Measurements from ENCODE around the gene UCN3. TPM values are rescaled to one million over a fixed set of nuclear protein-coding genes. Genes with fewer than 3 reads are reported as not detected.
"Not testable (repeated sequence)": the region's sequence is repeated elsewhere in the genome, so short reads cannot be mapped to it uniquely, and the experiment has no call there.

The UCN3 gene
- total and polyA plus RNA-seq, 2 experiments from 2014 or later, result not detected

DNA sequence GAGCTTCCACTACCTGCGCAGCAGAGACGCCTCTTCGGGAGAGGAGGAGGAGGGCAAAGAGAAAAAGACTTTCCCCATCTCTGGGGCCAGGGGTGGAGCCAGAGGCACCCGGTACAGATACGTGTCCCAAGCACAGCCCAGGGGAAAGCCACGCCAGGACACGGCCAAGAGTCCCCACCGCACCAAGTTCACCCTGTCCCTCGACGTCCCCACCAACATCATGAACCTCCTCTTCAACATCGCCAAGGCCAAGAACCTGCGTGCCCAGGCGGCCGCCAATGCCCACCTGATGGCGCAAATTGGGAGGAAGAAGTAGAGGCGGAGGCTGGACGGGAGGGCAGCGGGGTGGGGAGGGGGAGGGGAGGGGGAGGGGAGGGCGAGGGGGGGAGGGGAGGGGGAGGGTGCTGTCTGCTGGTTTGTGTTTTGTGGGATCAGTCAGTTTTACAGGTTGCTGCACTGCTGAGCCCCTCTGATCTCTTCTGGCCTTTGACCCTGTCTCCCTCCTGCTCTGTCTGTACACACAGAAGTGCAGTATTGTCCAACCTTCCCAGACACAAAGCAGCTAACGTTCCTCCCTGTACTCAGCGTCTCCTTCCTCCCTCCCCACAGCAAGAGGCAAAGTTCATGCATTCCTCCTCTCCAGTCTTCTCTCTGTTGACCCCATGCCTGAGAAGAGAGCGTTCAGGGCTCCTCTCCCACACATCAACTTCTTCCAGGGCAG lies 9.3 kb downstream of the UCN3 start:
- no peaks in the 10 kb centered on the region for H3K79me2 ChIP-seq (ENCODE audit: insufficient read depth)
- no peaks in the 10 kb centered on the region for H3K27me3 ChIP-seq (replicated peaks; ENCODE audit: insufficient read depth)
- H3K9me2 ChIP-seq (ENCODE audit: insufficient read depth), result no peaks in the 10 kb centered on the region
- H3K9ac ChIP-seq, result no peak overlapping the region
- no peak overlapping the region for H3K27ac ChIP-seq
- no peak overlapping the region for H3K4me3 ChIP-seq
- H2AFZ ChIP-seq, result no peak overlapping the region
- DNase-seq, result no peak
- TF ChIP-seq EZH2 (IDR thresholded peaks at IDR 0.05; ENCODE audit: insufficient read depth, poor library complexity, severe bottlenecking) (no peak), EZH2phosphoT487 (IDR thresholded peaks at IDR 0.05; ENCODE audit: insufficient read depth, low read depth) (no peak)
- no peaks in the 10 kb centered on the region for H3K36me3 ChIP-seq (ENCODE audit: low read depth)
- peaks cover 10% of the 10 kb centered on the region for H3F3A ChIP-seq (ENCODE audit: insufficient read depth)
- H3K4me2 ChIP-seq (ENCODE audit: unreplicated experiment), result no peak overlapping the region
- in situ Hi-C loops (cut with MboI), result no loop called here
- H3K4me1 ChIP-seq (ENCODE audit: insufficient read depth), result no peaks in the 10 kb centered on the region
- WGBS, 2 experiments (ENCODE audit: low coverage in 1 of 2, low lambda C conversion rate in 2 of 2, missing lambda C conversion rate in 2 of 2), result 64 to 69% methylated on average over 19 to 22 of the region's 22 CpGs
- no peaks in the 10 kb centered on the region for H3K9me3 ChIP-seq (ENCODE audit: low read depth)
- H4K20me1 ChIP-seq (ENCODE audit: insufficient read depth), result no peaks in the 10 kb centered on the region

DNA sequence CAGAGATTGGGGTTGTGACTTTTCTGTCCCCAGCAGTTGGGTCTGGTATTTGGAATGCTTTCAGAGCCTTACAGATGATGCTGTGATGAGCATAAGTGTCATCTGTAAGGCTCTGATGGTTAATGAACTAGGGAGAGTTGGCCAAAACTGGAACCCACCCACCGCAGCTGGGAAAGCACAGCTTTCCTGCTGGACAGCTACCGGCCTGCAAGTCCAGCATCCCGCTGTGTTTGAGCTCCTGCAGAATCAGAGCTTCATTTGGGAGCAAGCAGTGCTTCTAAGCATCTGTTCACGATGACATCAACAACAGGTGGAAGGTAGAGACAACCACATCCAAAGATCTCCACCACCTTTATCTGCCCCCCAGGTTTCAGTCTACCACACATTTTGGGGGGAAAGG lies 11.7 kb downstream of the UCN3 start:
- WGBS, 2 experiments (ENCODE audit: low coverage in 1 of 2, low lambda C conversion rate in 2 of 2, missing lambda C conversion rate in 2 of 2), result 63 to 65% methylated on average over 4 of the region's 4 CpGs
- H3K4me3 ChIP-seq, result no peak overlapping the region
- no peaks in the 10 kb centered on the region for H3F3A ChIP-seq (ENCODE audit: insufficient read depth)
- DNase-seq, result no peak
- in situ Hi-C loops (cut with MboI), result no loop called here
- H3K9ac ChIP-seq, result no peak overlapping the region
- no peaks in the 10 kb centered on the region for H3K79me2 ChIP-seq (ENCODE audit: insufficient read depth)
- H4K20me1 ChIP-seq (ENCODE audit: insufficient read depth), result no peaks in the 10 kb centered on the region
- no peaks in the 10 kb centered on the region for H3K36me3 ChIP-seq (ENCODE audit: low read depth)
- no peaks in the 10 kb centered on the region for H3K9me3 ChIP-seq (ENCODE audit: low read depth)
- TF ChIP-seq EZH2 (IDR thresholded peaks at IDR 0.05; ENCODE audit: insufficient read depth, poor library complexity, severe bottlenecking) (no peak), EZH2phosphoT487 (IDR thresholded peaks at IDR 0.05; ENCODE audit: insufficient read depth, low read depth) (no peak)
- H3K27ac ChIP-seq, result no peak overlapping the region
- H2AFZ ChIP-seq, result no peak overlapping the region
- H3K9me2 ChIP-seq (ENCODE audit: insufficient read depth), result no peaks in the 10 kb centered on the region
- H3K4me2 ChIP-seq (ENCODE audit: unreplicated experiment), result no peak overlapping the region
- H3K27me3 ChIP-seq (replicated peaks; ENCODE audit: insufficient read depth), result no peaks in the 10 kb centered on the region
- H3K4me1 ChIP-seq (ENCODE audit: insufficient read depth), result no peaks in the 10 kb centered on the region

DNA sequence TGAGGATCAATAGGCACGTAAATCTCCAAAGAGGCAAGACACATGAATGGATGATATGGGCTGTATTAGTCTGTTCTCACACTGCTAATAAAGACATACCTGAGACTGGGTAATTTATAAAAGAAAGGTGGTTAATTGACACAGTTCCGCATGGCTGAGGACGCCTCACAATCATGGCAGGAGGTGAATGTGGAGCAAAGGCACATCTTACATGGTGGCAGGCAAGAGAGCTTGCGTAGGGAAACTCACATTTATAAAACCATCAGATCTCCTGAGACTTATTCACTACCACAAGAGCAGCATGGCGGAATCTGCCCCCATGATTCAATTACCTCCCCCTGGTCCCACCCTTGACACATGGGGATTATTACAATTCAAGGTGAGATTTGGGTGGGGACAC lies 14.4 kb downstream of the UCN3 start:
- H3K4me1 ChIP-seq (ENCODE audit: insufficient read depth); H3K36me3 ChIP-seq (ENCODE audit: low read depth); H2AFZ ChIP-seq; H3K9ac ChIP-seq; in situ Hi-C loops (cut with MboI); DNase-seq; H3K9me3 ChIP-seq (ENCODE audit: low read depth); H3K9me2 ChIP-seq (ENCODE audit: insufficient read depth); H3F3A ChIP-seq (ENCODE audit: insufficient read depth); H3K79me2 ChIP-seq (ENCODE audit: insufficient read depth); H3K27me3 ChIP-seq (replicated peaks; ENCODE audit: insufficient read depth); H4K20me1 ChIP-seq (ENCODE audit: insufficient read depth); H3K27ac ChIP-seq; H3K4me2 ChIP-seq (ENCODE audit: unreplicated experiment); H3K4me3 ChIP-seq: not testable (repeated sequence)
- WGBS, 2 experiments (ENCODE audit: low coverage in 1 of 2, low lambda C conversion rate in 2 of 2, missing lambda C conversion rate in 2 of 2), result 80 to 89% methylated on average over 5 of the region's 5 CpGs

DNA sequence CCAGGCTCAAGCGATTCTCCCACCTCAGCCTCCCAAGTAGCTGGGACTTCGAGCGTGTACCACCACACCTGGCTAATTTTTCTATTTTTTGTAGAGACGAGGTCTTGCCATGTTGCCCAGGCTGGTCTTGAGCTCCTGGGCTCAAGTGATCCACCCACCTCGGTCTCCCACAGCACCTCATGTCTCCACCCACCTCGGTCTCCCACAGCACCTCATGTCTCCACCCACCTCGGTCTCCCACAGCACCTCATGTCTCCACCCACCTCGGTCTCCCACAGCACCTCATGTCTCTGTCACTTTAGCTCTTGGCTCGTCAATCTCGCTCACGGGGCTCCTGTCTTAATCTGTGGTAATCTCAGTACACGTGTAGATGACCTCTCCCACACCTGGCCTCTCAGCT lies 15.6 kb downstream of the UCN3 start:
- H3K9ac ChIP-seq; H3K4me1 ChIP-seq (ENCODE audit: insufficient read depth); H3F3A ChIP-seq (ENCODE audit: insufficient read depth); H3K9me2 ChIP-seq (ENCODE audit: insufficient read depth); H3K79me2 ChIP-seq (ENCODE audit: insufficient read depth); H3K27ac ChIP-seq; H3K36me3 ChIP-seq (ENCODE audit: low read depth); DNase-seq; H4K20me1 ChIP-seq (ENCODE audit: insufficient read depth); H3K27me3 ChIP-seq (replicated peaks; ENCODE audit: insufficient read depth); H3K4me2 ChIP-seq (ENCODE audit: unreplicated experiment); H2AFZ ChIP-seq; H3K4me3 ChIP-seq; in situ Hi-C loops (cut with MboI); H3K9me3 ChIP-seq (ENCODE audit: low read depth): not testable (repeated sequence)
- 71 to 74% methylated on average over 12 of the region's 12 CpGs for WGBS, 2 experiments (ENCODE audit: low coverage in 1 of 2, low lambda C conversion rate in 2 of 2, missing lambda C conversion rate in 2 of 2)

DNA sequence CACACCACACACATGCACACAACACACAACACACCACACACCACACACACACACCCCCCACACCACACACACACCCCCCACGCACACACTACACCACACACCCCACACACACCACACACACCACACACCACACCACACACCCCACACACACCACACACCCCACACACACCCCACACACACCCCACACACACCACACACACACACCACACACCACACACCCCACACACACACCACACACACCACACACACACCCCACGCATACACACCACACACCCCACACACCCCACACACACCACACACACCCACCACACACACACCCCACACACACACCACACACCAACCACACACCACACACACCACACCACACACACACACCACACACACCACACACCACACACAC lies 16.4 kb downstream of the UCN3 start:
- Histone ChIP-seq H3F3A (ENCODE audit: insufficient read depth) (no peaks in the 10 kb centered on the region), H2AFZ (no peak overlapping the region), H3K4me3 (no peak overlapping the region), H3K4me1 (ENCODE audit: insufficient read depth) (no peaks in the 10 kb centered on the region; the same call in 1 of the 2 replicates), H3K4me2 (ENCODE audit: unreplicated experiment) (no peak overlapping the region), H4K20me1 (ENCODE audit: insufficient read depth) (no peaks in the 10 kb centered on the region), H3K27ac (no peak overlapping the region), H3K9me2 (ENCODE audit: insufficient read depth) (no peaks in the 10 kb centered on the region), H3K27me3 (replicated peaks; ENCODE audit: insufficient read depth) (no peaks in the 10 kb centered on the region), H3K79me2 (ENCODE audit: insufficient read depth) (no peaks in the 10 kb centered on the region), H3K36me3 (ENCODE audit: low read depth) (no peaks in the 10 kb centered on the region), H3K9ac (no peak overlapping the region), H3K9me3 (ENCODE audit: low read depth) (no peaks in the 10 kb centered on the region)
- DNase-seq, result no peak
- TF ChIP-seq EZH2phosphoT487 (IDR thresholded peaks at IDR 0.05; ENCODE audit: insufficient read depth, low read depth) (no peak), EZH2 (IDR thresholded peaks at IDR 0.05; ENCODE audit: insufficient read depth, poor library complexity, severe bottlenecking) (no peak)
- whole genome bisulfite sequencing, 2 experiments (ENCODE audit: low coverage in 1 of 2, low lambda C conversion rate in 2 of 2, missing lambda C conversion rate in 2 of 2), result 91% methylated on average over 2 of the region's 2 CpGs; no CpG with 5 or more reads in 1 of the 2 experiments
- in situ Hi-C loops (cut with MboI), result no loop called here

Data from GM23248 (cell line).